HFF-Myc (cell line): Measurements from ENCODE around the gene DNAJB5.
A peak's percentile ranks its signal among the peaks of the same experiment; 100 is the strongest.
"Not testable (repeated sequence)": the region's sequence is repeated elsewhere in the genome, so short reads cannot be mapped to it uniquely, and the experiment has no call there.

Experiments used
- DNase-seq: peaks from one replicate; pipeline ENCODE4 v3.0.0-alpha.2; 2011; ENCODE audit warnings: low read depth; ENCODE audit errors: extremely low read depth
- H3K4me3 ChIP-seq: replicated peaks from 2 replicates; pipeline ENCODE4 v1.5.1; 2011; ENCODE audit warnings: low read depth, mild to moderate bottlenecking, control low read depth, low read length
- CTCF ChIP-seq: IDR thresholded peaks from 2 replicates; pipeline ENCODE4 v1.5.1; 2012; ENCODE audit warnings: mild to moderate bottlenecking, low read depth, low read length, control low read depth; ENCODE audit errors: missing control alignments

DNAJB5 gene

GRCh38 chr9:34989003-34989945, at the start of gene DNAJB5:
Gene DNAJB5, plus strand, starts transcription at chr9:34989745. Its CDS starts 886 bp downstream, at chr9:34990631.
- no peak for TF ChIP-seq CTCF
- peak within 1 kb of the TSS; percentile 60 for H3K4me3 ChIP-seq
- DNase-seq = peak; percentile 99

- not testable (repeated sequence) for DNase-seq, H3K4me3 ChIP-seq
These were observed 49.6 kb upstream of the DNAJB5 start for GRCh38 chr9:34939989-34940388.

- no peak for DNase-seq
- H3K4me3 ChIP-seq = no peak overlapping the region
- no peak for TF ChIP-seq CTCF
These were observed 41.1 kb upstream of the DNAJB5 start for GRCh38 chr9:34948451-34948850.

GRCh38 chr9:34954225-34954624, 35.3 kb upstream of the DNAJB5 start:
- H3K4me3 ChIP-seq = no peak overlapping the region
- TF ChIP-seq CTCF = no peak
- no peak for DNase-seq

GRCh38 chr9:34956066-34956465, 33.5 kb upstream of the DNAJB5 start:
- DNase-seq, H3K4me3 ChIP-seq: not testable (repeated sequence)

- TF ChIP-seq CTCF = no peak
- no peak for DNase-seq
- no peak overlapping the region for H3K4me3 ChIP-seq
These were observed 32.9 kb upstream of the DNAJB5 start for GRCh38 chr9:34956648-34957047.

GRCh38 chr9:34957492-34958410, 31.8 kb upstream of the DNAJB5 start, which contains the start of gene PHF24:
Gene PHF24, plus strand, starts transcription at chr9:34958285. Its CDS starts 13,014 bp downstream, at chr9:34971299.
- no peak for DNase-seq
- TF ChIP-seq CTCF = no peak

More at GRCh38 chr9:34957492-34958410, 31.8 kb upstream of the DNAJB5 start, which contains the start of gene PHF24:
- H3K4me3 ChIP-seq = no peak within 1 kb of the TSS
